Osteoblast (primary cell): ENCODE results near the gene REPS1. TPM values are rescaled to one million over a fixed set of nuclear protein-coding genes. Genes with fewer than 3 reads are reported as not detected.

ENCODE experiments used
- DNase-seq: peaks from one replicate; pipeline ENCODE4 v3.0.0; 2011; ENCODE audit warnings: low spot score, mixed read lengths; ENCODE audit not compliant: insufficient read length; ENCODE audit errors: missing footprints
- H2AFZ ChIP-seq: 2 replicates; pipeline ENCODE4 v1.6.0; 2011; ENCODE audit warnings: mild to moderate bottlenecking, low read length
- H3K27ac ChIP-seq: 2 replicates; pipeline ENCODE4 v1.5.1; 2011; ENCODE audit warnings: mild to moderate bottlenecking, low read depth, low read length, moderate library complexity
- H3K27me3 ChIP-seq: 2 replicates; pipeline ENCODE4 v1.6.0; 2012; ENCODE audit warnings: mild to moderate bottlenecking, control low read depth, inconsistent platforms, low read length, moderate library complexity; ENCODE audit not compliant: insufficient read depth
- H3K36me3 ChIP-seq: 2 replicates; pipeline ENCODE4 v1.5.1; 2011; ENCODE audit warnings: mild to moderate bottlenecking, low read length, control low read depth, moderate library complexity; ENCODE audit not compliant: insufficient read depth
- H3K4me1 ChIP-seq: 2 replicates; pipeline ENCODE4 v1.5.1; 2011; ENCODE audit warnings: mild to moderate bottlenecking, low read length, control low read depth, moderate library complexity; ENCODE audit not compliant: insufficient read depth
- H3K4me2 ChIP-seq: 2 replicates; pipeline ENCODE4 v1.6.0; 2011; ENCODE audit warnings: mild to moderate bottlenecking, low read length; ENCODE audit not compliant: insufficient read depth
- H3K4me3 ChIP-seq: fragments of 200-600 bp; sonication (generic); 3 replicates; pipeline ENCODE4 v1.5.1; 2012; ENCODE audit warnings: mild to moderate bottlenecking, low read length, inconsistent platforms; ENCODE audit not compliant: insufficient read depth
- H3K79me2 ChIP-seq: 2 replicates; pipeline ENCODE4 v1.6.0; 2012; ENCODE audit warnings: mild to moderate bottlenecking, low read length, control low read depth, inconsistent platforms; ENCODE audit not compliant: insufficient read depth
- H3K9me3 ChIP-seq: 2 replicates; pipeline ENCODE4 v1.5.1; 2011; ENCODE audit warnings: low read depth, low read length, control low read depth
- H4K20me1 ChIP-seq: 2 replicates; pipeline ENCODE4 v1.6.0; 2012; ENCODE audit warnings: mild to moderate bottlenecking, low read length, control low read depth; ENCODE audit not compliant: insufficient read depth
- CTCF ChIP-seq: IDR thresholded peaks from 2 replicates; pipeline ENCODE4 v1.5.1; 2011; ENCODE audit warnings: mild to moderate bottlenecking, low read depth, low read length, moderate library complexity; ENCODE audit errors: extremely low read depth
- total RNA-seq: library from RNA; depleted of rRNA; stranded (reverse); fragments of >200 nt; gene quantifications from 2 replicates; pipeline ENCODE4 v1.2.3, GENCODE V29; 2012

Gene REPS1
- total RNA-seq, 1 donor = 43.1 TPM

GRCh38 chr6:139006477-139006876, 18.4 kb upstream of the REPS1 start:
- no peaks in the 10 kb centered on the region for H3K27me3 ChIP-seq
- no peak for DNase-seq
- no peaks in the 10 kb centered on the region for H3K4me1 ChIP-seq
- H3K79me2 ChIP-seq = no peaks in the 10 kb centered on the region
- no peaks in the 10 kb centered on the region for H3K9me3 ChIP-seq
- no peak overlapping the region for H3K4me2 ChIP-seq
- no peaks in the 10 kb centered on the region for H3K36me3 ChIP-seq
- H3K27ac ChIP-seq = no peak overlapping the region
- H3K4me3 ChIP-seq = no peak overlapping the region
- no peak for TF ChIP-seq CTCF
- no peaks in the 10 kb centered on the region for H4K20me1 ChIP-seq
- no peak overlapping the region for H2AFZ ChIP-seq

GRCh38 chr6:139003751-139004150, 15.7 kb upstream of the REPS1 start:
- no peak overlapping the region for H2AFZ ChIP-seq
- DNase-seq = no peak
- H3K4me1 ChIP-seq = no peaks in the 10 kb centered on the region
- no peak overlapping the region for H3K27ac ChIP-seq
- no peak for TF ChIP-seq CTCF
- no peaks in the 10 kb centered on the region for H4K20me1 ChIP-seq
- H3K4me2 ChIP-seq = no peak overlapping the region
- H3K79me2 ChIP-seq = no peaks in the 10 kb centered on the region
- no peaks in the 10 kb centered on the region for H3K27me3 ChIP-seq
- no peaks in the 10 kb centered on the region for H3K36me3 ChIP-seq
- no peak overlapping the region for H3K4me3 ChIP-seq
- no peaks in the 10 kb centered on the region for H3K9me3 ChIP-seq

- no peak overlapping the region for H2AFZ ChIP-seq
- H3K4me2 ChIP-seq = no peak overlapping the region
- H3K79me2 ChIP-seq = no peaks in the 10 kb centered on the region
- no peak for DNase-seq
- no peak overlapping the region for H3K4me3 ChIP-seq
- no peaks in the 10 kb centered on the region for H3K27me3 ChIP-seq
- H3K27ac ChIP-seq = no peak overlapping the region
- no peak for TF ChIP-seq CTCF
- no peaks in the 10 kb centered on the region for H4K20me1 ChIP-seq
- H3K36me3 ChIP-seq = no peaks in the 10 kb centered on the region
- no peaks in the 10 kb centered on the region for H3K4me1 ChIP-seq
- no peaks in the 10 kb centered on the region for H3K9me3 ChIP-seq
Measured at GRCh38 chr6:138999949-139000725, 12.1 kb upstream of the REPS1 start.

DNA sequence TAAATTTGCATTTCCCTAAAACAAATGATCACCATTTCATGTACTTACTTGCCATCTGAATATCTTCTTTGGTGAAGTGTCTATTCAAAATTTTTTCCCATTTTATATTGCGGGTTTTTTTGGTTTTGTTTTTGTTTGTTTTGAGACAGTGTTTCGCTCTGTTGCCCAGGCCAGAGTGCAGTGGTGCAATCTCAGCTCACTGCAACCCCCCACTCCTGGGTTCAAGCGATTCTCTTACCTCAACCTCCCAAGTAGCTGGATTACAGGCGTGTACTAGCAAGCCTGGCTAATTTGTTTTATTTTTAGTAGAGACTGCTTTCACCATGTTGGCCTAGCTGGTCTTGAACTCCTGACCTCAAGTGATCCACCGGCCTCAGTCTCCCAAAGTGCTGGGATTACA, 9.1 kb upstream of the REPS1 start:
- DNase-seq = no peak
- Histone ChIP-seq H3K4me3 (no peak overlapping the region), H3K9me3 (no peaks in the 10 kb centered on the region), H3K4me1 (no peaks in the 10 kb centered on the region), H3K79me2 (no peaks in the 10 kb centered on the region), H3K36me3 (no peaks in the 10 kb centered on the region), H3K27me3 (no peaks in the 10 kb centered on the region), H4K20me1 (no peaks in the 10 kb centered on the region), H3K27ac (no peak overlapping the region), H2AFZ (no peak overlapping the region), H3K4me2 (no peak overlapping the region)
- TF ChIP-seq CTCF = no peak
